ENCODE data around the gene SC5D.

SC5D gene

DNA sequence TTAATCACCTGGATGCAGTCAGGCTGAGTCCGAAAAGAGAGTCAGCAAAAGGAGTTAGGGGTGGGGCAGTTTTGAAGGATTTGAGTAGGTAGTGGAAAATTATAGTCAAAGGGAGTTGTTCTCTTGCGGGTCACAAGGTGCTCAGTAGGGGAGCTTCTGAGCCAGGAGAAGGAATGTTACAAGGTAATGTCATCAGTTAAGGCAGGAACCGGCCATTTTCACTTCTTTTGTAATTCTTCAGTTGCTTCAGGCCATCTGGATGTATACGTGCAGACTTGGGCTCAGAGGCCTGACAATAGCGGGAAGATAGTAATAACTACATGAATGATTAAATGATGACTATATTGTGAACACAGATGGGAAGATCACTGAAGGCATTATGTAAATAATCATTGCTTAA is 6.2 kb downstream of the SC5D start:
- no peak overlapping the region for H3K4me3 ChIP-seq (ENCODE audit: low read length)
- no peaks in the 10 kb centered on the region for H3K36me3 ChIP-seq (ENCODE audit: control insufficient read depth, insufficient read depth, low read length)
- no peak overlapping the region for H3K9ac ChIP-seq (ENCODE audit: low read length)
- peaks cover 8% of the 10 kb centered on the region for H3K4me1 ChIP-seq (ENCODE audit: control insufficient read depth, insufficient read depth, low read length)
- no peak overlapping the region for H3K27ac ChIP-seq (ENCODE audit: low read depth, low read length)
- H3K27me3 ChIP-seq (ENCODE audit: control insufficient read depth, insufficient read depth, low read length), result no peaks in the 10 kb centered on the region

DNA sequence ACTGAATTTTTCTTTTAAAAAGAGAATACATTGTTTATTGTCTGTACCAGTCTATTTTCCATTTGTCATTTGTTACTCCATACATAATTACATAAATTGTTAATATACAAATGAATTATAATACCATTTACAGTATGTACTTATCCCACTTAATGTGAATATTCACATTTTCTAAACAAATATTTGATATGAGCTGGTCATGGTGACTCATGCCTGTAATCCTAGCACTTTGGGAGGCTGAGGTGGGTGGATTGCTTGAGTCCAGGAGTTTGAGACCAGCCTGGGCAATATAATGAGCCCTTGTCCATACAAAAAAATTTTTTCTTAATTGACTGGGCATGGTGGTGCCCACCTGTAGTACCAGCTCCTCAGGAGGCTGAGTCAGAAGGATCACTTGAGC is 6.8 kb downstream of the SC5D start:
- Histone ChIP-seq H3K4me3 (ENCODE audit: low read length) (no peak overlapping the region), H3K27me3 (ENCODE audit: control insufficient read depth, insufficient read depth, low read length) (no peaks in the 10 kb centered on the region), H3K36me3 (ENCODE audit: control insufficient read depth, insufficient read depth, low read length) (no peaks in the 10 kb centered on the region), H3K4me1 (ENCODE audit: control insufficient read depth, insufficient read depth, low read length) (peaks cover 6% of the 10 kb centered on the region), H3K9ac (ENCODE audit: low read length) (no peak overlapping the region), H3K27ac (ENCODE audit: low read depth, low read length) (no peak overlapping the region)

DNA sequence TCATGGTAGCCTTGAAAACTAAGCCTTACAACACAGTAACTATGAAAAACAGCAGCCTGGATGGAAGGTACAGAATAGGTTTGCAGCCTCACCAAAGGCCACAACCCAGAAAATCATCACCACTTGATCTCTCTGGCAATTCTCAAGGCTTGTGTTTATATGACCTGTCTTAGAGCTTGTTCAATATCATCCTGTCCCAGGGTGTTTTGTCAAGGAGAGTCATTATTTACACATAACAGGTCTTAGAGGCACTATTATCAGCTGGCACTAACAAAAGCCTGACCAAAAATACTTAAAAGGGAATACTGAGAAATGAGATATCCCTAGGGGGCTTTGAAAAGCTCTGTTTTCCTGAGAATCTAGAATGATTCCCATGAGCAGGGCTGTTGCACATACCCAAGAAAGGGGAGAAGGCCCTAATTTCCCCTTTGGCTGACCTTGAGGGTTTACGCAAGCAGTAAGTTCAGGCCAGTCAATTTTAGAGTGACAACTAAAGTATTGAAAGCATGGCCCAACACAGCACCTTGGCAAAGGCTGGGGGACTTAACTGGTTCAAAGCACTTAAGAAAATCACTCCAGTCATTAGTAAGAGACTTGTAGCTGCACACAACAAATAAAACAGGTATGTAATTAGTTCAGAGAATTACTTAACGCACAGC is 7.9 kb downstream of the SC5D start:
- Histone ChIP-seq H3K4me3 (ENCODE audit: low read length) (no peak overlapping the region), H3K9ac (ENCODE audit: low read length) (no peak overlapping the region), H3K4me1 (ENCODE audit: control insufficient read depth, insufficient read depth, low read length) (peaks cover 6% of the 10 kb centered on the region), H3K36me3 (ENCODE audit: control insufficient read depth, insufficient read depth, low read length) (no peaks in the 10 kb centered on the region), H3K27ac (ENCODE audit: low read depth, low read length) (no peak overlapping the region), H3K27me3 (ENCODE audit: control insufficient read depth, insufficient read depth, low read length) (no peaks in the 10 kb centered on the region)

DNA sequence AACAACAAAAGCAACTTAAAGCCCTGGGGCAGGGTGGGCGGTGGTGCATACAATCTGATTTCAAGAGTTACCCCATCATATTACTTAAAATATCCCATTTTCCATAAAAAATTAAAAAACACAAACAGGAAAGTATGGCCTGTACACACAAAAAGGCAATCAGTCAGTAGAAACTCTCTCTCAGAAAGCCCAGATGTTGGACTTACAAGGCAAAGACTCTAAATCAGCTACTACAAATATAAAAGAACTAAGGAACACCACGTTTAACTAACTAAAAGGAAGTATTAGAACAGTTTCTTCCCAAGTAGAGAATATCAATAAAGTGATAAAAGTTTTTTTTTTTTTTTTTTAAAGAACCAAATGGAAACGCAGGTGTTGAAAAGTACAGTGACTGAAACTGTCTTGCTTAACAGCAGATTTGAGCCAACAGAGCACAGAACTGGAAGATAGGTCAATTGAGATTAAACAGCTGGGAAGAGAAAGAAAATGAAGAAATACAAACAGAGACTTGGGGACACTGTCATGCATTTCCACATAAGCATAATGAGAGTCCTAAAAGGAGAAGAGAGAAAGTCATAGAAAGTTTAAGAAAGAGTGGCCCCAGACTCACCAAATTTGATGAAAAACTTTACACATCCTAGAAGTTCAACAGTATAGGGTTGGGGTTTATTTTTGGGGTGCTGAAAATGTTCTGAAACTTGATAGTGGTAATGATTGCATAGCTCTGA is 8.6 kb downstream of the SC5D start:
- Histone ChIP-seq H3K27me3 (ENCODE audit: control insufficient read depth, insufficient read depth, low read length) (no peaks in the 10 kb centered on the region), H3K4me3 (ENCODE audit: low read length) (no peak overlapping the region), H3K9ac (ENCODE audit: low read length) (no peak overlapping the region), H3K4me1 (ENCODE audit: control insufficient read depth, insufficient read depth, low read length) (peaks cover 6% of the 10 kb centered on the region), H3K36me3 (ENCODE audit: control insufficient read depth, insufficient read depth, low read length) (no peaks in the 10 kb centered on the region), H3K27ac (ENCODE audit: low read depth, low read length) (no peak overlapping the region)

DNA sequence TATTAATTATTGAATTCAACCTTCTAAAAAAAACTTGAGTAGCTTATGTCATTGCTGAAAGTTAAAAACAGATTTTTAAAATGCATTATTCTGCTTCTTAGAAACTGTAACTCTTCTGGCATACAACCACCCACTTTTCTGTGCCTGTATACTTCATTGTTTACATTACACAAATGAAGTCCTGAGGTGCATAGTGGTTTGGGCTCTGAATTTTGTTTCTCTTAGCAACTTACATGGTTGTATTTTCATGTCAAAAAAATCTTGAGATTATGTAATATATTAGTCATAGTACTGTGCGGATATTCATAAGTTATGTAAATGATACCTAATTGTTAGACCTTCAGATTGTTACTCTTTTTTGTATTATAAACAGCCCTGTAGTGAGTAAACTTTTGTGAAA is 12.2 kb downstream of the SC5D start:
- H3K4me3 ChIP-seq (ENCODE audit: low read length), result no peak overlapping the region
- no peaks in the 10 kb centered on the region for H3K36me3 ChIP-seq (ENCODE audit: control insufficient read depth, insufficient read depth, low read length)
- H3K4me1 ChIP-seq (ENCODE audit: control insufficient read depth, insufficient read depth, low read length), result peaks cover 6% of the 10 kb centered on the region
- no peak overlapping the region for H3K27ac ChIP-seq (ENCODE audit: low read depth, low read length)
- H3K27me3 ChIP-seq (ENCODE audit: control insufficient read depth, insufficient read depth, low read length), result no peaks in the 10 kb centered on the region
- no peak overlapping the region for H3K9ac ChIP-seq (ENCODE audit: low read length)

DNA sequence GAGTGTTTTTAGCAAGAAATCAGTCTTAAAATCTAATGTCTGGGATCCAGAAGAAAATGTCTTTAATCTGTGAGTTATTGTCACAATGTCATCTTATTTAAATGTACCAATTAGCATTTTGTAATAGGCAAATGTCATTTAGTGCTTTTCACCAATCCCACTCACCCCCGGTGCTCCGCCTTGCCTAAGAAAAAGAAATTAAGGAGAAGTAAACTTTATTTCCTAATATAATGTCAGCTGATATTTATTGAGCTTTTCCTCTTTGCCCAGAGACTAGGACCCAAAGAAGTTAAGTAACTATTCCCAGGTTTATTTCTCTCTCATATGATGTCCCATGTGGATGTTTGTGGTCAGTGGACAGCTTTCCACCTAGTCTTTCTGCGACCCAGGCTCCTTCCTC is 16.2 kb downstream of the SC5D start:
- no peak overlapping the region for H3K27ac ChIP-seq (ENCODE audit: low read depth, low read length)
- no peaks in the 10 kb centered on the region for H3K4me1 ChIP-seq (ENCODE audit: control insufficient read depth, insufficient read depth, low read length)
- H3K9ac ChIP-seq (ENCODE audit: low read length), result no peak overlapping the region
- no peaks in the 10 kb centered on the region for H3K36me3 ChIP-seq (ENCODE audit: control insufficient read depth, insufficient read depth, low read length)
- H3K27me3 ChIP-seq (ENCODE audit: control insufficient read depth, insufficient read depth, low read length), result no peaks in the 10 kb centered on the region
- no peak overlapping the region for H3K4me3 ChIP-seq (ENCODE audit: low read length)

DNA sequence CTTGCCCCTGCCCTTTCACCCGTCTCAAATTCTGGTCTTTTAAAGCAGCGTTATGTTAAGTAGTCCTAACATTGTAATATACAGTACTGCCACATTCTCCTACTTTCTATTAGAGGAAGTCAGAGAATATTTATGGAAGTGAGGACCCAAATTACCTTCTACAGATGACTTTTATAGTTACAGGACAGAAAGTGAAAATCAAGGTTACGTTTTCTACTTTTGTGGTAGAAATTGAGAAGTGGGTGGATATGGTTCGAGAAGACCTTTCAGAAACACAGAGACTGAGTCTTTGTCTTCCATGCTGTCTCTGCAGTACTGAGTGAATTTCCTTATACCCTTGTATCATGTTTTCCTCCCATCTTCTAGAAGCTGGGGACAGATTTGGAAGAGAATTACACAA is 17.1 kb downstream of the SC5D start:
- no peaks in the 10 kb centered on the region for H3K36me3 ChIP-seq (ENCODE audit: control insufficient read depth, insufficient read depth, low read length)
- no peak overlapping the region for H3K4me3 ChIP-seq (ENCODE audit: low read length)
- no peak overlapping the region for H3K27ac ChIP-seq (ENCODE audit: low read depth, low read length)
- no peaks in the 10 kb centered on the region for H3K4me1 ChIP-seq (ENCODE audit: control insufficient read depth, insufficient read depth, low read length)
- H3K27me3 ChIP-seq (ENCODE audit: control insufficient read depth, insufficient read depth, low read length), result no peaks in the 10 kb centered on the region
- no peak overlapping the region for H3K9ac ChIP-seq (ENCODE audit: low read length)

DNA sequence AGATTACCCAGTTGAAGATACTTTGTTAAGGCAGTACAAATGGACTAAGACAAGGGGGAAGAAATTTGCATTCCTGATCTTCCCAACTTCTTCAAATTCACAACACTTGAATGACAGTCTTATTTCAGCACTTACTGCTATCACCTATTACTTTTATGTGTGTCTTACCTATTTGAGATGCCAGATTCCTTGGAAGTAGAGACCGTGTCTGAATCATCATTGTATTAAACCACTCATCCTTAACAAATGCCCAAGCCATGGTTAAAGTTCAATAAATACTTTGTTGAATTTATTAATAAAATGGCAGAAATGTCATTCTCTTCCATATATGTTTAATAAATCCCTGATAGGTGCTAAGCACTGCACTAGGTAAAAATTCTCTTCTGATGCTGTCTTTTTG is 18.3 kb downstream of the SC5D start:
- Histone ChIP-seq H3K27ac (ENCODE audit: low read depth, low read length) (no peak overlapping the region), H3K9ac (ENCODE audit: low read length) (no peak overlapping the region), H3K36me3 (ENCODE audit: control insufficient read depth, insufficient read depth, low read length) (no peaks in the 10 kb centered on the region), H3K27me3 (ENCODE audit: control insufficient read depth, insufficient read depth, low read length) (no peaks in the 10 kb centered on the region), H3K4me3 (ENCODE audit: low read length) (no peak overlapping the region), H3K4me1 (ENCODE audit: control insufficient read depth, insufficient read depth, low read length) (no peaks in the 10 kb centered on the region)

DNA sequence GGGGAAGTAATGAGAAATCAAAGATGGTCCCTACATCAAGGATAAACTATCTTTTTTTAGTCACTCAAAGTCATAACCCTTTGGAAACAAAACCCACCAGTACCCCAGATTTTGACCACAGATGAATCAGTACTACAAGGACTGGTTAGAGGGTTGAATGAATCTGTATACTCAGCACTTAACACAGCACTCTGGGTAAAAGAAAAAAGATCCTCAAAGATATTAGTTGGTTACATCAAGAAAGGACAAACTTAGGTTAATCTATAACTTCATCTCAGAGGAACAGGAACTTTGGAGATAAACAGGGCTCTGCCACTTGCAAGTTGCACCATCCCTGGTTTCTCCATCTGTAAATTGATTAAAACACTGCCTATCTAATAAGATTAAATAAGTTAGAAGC is 18.8 kb downstream of the SC5D start:
- H3K4me3 ChIP-seq (ENCODE audit: low read length), result no peak overlapping the region
- no peak overlapping the region for H3K27ac ChIP-seq (ENCODE audit: low read depth, low read length)
- no peaks in the 10 kb centered on the region for H3K4me1 ChIP-seq (ENCODE audit: control insufficient read depth, insufficient read depth, low read length)
- no peaks in the 10 kb centered on the region for H3K36me3 ChIP-seq (ENCODE audit: control insufficient read depth, insufficient read depth, low read length)
- H3K27me3 ChIP-seq (ENCODE audit: control insufficient read depth, insufficient read depth, low read length), result no peaks in the 10 kb centered on the region
- no peak overlapping the region for H3K9ac ChIP-seq (ENCODE audit: low read length)

DNA sequence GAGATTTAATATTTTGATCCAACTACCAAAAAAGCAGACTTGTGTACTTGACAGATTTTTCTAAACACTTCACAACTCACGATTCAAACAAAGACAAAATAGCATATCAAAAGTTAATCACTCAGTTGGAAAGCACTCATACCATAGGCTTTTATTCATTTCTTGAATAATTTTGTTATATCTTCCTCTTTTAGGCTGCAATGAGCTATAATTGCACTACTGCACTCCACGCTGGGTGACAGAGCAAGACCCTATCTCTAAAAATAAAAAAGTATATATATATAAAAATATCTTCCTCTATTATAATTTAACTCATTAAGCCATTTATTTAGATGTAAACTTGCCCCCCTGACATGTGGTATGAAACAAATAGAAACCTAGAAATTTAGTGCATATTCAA is 19.9 kb downstream of the SC5D start:
- no peaks in the 10 kb centered on the region for H3K27me3 ChIP-seq (ENCODE audit: control insufficient read depth, insufficient read depth, low read length)
- no peaks in the 10 kb centered on the region for H3K4me1 ChIP-seq (ENCODE audit: control insufficient read depth, insufficient read depth, low read length)
- H3K36me3 ChIP-seq (ENCODE audit: control insufficient read depth, insufficient read depth, low read length), result no peaks in the 10 kb centered on the region
- no peak overlapping the region for H3K4me3 ChIP-seq (ENCODE audit: low read length)
- H3K27ac ChIP-seq (ENCODE audit: low read depth, low read length), result no peak overlapping the region
- no peak overlapping the region for H3K9ac ChIP-seq (ENCODE audit: low read length)

DNA sequence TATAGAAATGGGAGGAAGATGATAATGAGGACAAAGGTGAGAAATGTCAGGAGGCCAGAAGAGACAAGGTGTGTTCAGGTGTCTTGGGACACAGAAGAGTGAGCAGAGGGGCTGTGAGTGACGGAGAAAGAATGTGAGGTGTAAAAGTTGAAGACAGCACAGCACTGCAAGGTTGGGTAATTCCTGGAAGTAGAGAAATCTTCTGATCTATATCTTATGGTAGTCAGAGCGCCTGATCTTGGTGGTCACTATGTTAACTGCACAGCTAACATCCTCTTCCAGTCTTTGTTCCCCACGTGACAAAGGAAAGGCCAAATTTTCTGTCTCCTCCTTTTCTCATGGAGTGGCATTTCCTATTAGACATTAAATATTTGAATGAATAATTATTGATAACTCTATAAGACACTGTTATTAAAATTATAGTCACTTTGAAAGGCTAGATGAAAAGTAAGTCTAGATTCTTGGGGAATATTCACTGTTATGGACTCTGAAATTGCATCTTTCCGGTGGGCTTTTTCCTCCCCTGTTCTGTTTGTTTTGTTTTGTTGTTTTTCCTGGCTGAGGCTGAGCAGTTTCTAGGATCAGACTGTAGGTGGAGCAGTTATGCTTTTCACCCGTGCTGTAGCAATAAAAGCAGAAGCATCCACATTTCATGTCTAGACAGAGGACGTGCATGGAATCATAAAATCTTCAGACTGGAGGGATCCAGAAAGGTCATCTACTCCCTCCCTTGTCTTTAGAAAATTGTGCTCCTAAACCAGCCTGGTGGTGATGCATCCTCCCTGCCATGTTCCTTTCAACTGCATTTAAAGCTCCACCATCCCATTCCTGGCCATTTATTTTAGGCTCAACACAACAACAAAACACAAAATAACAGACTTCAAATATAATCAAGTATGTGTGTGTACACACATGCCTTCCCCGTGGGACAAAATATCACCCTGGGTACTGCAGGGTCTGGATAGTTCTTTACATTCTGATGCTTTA is 26.6 kb downstream of the SC5D start:
- H3K9ac ChIP-seq (ENCODE audit: low read length), result no peak overlapping the region
- H3K27me3 ChIP-seq (ENCODE audit: control insufficient read depth, insufficient read depth, low read length), result no peaks in the 10 kb centered on the region
- H3K4me1 ChIP-seq (ENCODE audit: control insufficient read depth, insufficient read depth, low read length), result no peaks in the 10 kb centered on the region
- no peak overlapping the region for H3K4me3 ChIP-seq (ENCODE audit: low read length)
- no peaks in the 10 kb centered on the region for H3K36me3 ChIP-seq (ENCODE audit: control insufficient read depth, insufficient read depth, low read length)
- H3K27ac ChIP-seq (ENCODE audit: low read depth, low read length), result no peak overlapping the region

DNA sequence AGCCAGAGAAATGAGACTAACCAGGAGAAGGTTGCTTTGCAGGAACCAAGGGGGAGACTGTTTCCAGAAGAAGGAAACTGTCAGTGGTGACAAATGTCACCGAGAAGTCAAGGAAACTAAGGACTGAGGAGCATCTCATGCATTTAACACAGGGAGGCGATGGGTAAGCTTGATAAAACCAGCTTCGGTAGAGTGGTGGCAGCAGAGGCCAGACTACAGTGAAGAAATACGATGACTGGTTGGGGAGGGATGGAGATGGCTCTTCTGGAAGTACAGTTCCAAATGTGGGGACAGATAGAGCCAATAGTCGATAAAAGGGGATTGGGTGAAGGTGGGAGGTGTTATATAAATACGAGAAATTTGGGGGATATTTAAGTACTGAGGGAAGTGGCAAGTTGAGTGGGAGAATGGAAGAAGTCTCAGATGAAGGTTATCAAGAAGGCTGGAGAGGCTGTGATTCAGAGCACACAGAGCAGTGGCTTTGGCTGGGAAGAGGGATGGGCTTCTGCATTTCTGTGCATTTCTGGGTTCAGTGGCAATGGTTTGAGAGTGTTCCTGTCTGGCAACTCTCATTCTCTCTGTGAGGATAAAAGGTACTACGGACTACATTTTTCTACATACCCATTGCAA is 29.2 kb downstream of the SC5D start:
- no peaks in the 10 kb centered on the region for H3K4me1 ChIP-seq (ENCODE audit: control insufficient read depth, insufficient read depth, low read length)
- H3K4me3 ChIP-seq (ENCODE audit: low read length), result no peak overlapping the region
- H3K9ac ChIP-seq (ENCODE audit: low read length), result no peak overlapping the region
- no peaks in the 10 kb centered on the region for H3K27me3 ChIP-seq (ENCODE audit: control insufficient read depth, insufficient read depth, low read length)
- H3K36me3 ChIP-seq (ENCODE audit: control insufficient read depth, insufficient read depth, low read length), result no peaks in the 10 kb centered on the region
- no peak overlapping the region for H3K27ac ChIP-seq (ENCODE audit: low read depth, low read length)
